ENCODE results near the gene EEA1. TPM values are rescaled to one million over a fixed set of nuclear protein-coding genes. Genes with fewer than 3 reads are reported as not detected.

EEA1 gene
- total and polyA plus RNA-seq, 4 donors: 5.3 to 56.7 (median 24.6) TPM

DNA sequence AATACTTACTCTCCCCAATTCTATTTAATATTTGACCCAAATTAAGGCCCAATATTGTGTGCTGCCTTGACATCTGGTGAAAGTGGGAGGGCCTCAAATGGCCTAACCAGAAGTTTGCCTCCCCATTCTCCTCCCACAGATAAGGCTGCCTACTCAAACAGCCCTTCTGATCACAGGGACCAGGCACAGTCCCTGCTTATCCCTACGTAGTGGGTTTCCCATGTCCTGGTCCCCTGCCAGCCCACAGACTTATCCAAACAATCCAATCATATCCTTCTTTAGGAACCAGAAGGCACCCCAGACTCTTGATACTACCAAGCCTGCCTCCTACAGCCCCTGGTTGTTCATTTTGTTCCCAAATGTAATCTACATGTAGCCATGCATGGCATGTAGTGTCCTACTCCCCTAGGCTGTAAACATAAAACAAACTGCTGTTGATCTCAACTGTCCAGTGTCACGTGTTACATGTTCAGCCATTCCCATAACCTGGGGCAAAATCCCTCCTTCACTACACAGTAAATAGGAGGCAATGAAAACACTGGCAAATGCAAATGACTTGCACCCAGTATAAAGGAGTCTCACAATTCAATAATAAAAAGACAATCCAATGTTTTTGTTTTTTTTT lies 49.3 kb downstream of the EEA1 start:
- Histone ChIP-seq H3K4me1 (ENCODE audit: control insufficient read depth in 1 of 2, insufficient read depth in 2 of 2, low read length in 2 of 2) (no peaks in the 10 kb centered on the region), H3K27me3 (ENCODE audit: control insufficient read depth in 1 of 2, insufficient read depth in 2 of 2, low read length in 1 of 2) (no peaks in the 10 kb centered on the region), H3K36me3 (ENCODE audit: control insufficient read depth in 1 of 2, insufficient read depth in 2 of 2, low read length in 1 of 2) (peaks cover 0 to 3% of the 10 kb centered on the region in 2 donors), H3K4me3 (ENCODE audit: low read length in 2 of 2) (no peak overlapping the region), H3K9me3 (ENCODE audit: control insufficient read depth, low read length) (no peaks in the 10 kb centered on the region), H3K27ac (ENCODE audit: low read depth in 1 of 2, low read length in 2 of 2) (no peak overlapping the region)
- intact Hi-C loops (cut with DNase I): no loop called here
- 76 to 78% methylated on average over 2 of the region's 2 CpGs for WGBS, 2 donors
- ATAC-seq (ENCODE audit: low FRiP score) (no peak), DNase-seq (no peak)

DNA sequence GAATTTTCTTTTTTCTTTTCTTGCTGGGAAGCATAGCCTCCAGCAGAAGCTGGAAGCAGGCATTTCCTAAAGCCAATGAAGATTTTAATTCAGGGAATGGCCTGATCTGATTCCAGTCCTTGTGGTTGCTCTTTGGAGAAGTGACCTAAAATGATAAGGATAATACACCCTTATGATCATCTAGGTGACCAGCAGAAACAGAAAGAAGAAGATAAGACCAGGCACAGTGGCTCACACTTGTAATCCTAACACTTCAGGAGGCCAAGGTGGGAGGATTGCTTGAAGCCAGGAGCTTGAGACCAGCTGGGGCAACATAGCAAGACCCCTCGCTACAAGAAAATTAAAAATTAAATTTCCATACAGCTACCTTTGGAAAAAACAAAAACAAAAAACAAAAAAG lies 51.2 kb downstream of the EEA1 start:
- no peak overlapping the region for H3K27ac ChIP-seq (ENCODE audit: low read depth in 1 of 2, low read length in 2 of 2)
- intact Hi-C loops (cut with DNase I): no loop called here
- no peaks in the 10 kb centered on the region for H3K9me3 ChIP-seq (ENCODE audit: control insufficient read depth, low read length)
- ATAC-seq (ENCODE audit: low FRiP score): no peak
- H3K36me3 ChIP-seq (ENCODE audit: control insufficient read depth in 1 of 2, insufficient read depth in 2 of 2, low read length in 1 of 2): peaks cover 0 to 3% of the 10 kb centered on the region in 2 donors
- no peaks in the 10 kb centered on the region for H3K4me1 ChIP-seq (ENCODE audit: control insufficient read depth in 1 of 2, insufficient read depth in 2 of 2, low read length in 2 of 2)
- H3K4me3 ChIP-seq (ENCODE audit: low read length in 2 of 2): no peak overlapping the region
- WGBS, 2 donors: 96 to 98% methylated on average over 1 of the region's 1 CpG
- H3K27me3 ChIP-seq (ENCODE audit: control insufficient read depth in 1 of 2, insufficient read depth in 2 of 2, low read length in 1 of 2): no peaks in the 10 kb centered on the region
- no peak for DNase-seq

DNA sequence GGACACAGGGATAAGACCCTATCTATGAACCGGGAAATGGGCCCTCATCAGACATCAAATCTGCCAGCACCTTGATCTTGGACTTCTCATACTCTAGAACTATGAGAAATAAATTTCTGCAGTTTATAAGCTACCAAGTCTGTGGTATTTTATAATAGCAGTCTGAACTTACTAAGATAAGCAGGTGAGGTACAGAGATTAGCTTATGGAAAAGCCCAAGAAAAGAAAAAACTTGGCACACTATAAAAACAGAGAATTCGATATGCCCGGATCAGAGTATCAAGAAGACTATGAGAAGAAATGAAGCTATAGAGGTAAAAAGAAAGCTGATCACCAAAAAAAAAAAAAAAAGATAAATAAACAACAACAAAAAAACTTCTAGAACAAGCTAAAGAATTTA lies 52.6 kb downstream of the EEA1 start:
- H3K27ac ChIP-seq (ENCODE audit: low read depth in 1 of 2, low read length in 2 of 2): no peak overlapping the region
- H3K9me3 ChIP-seq (ENCODE audit: control insufficient read depth, low read length): no peaks in the 10 kb centered on the region
- intact Hi-C loops (cut with DNase I): no loop called here
- no peak overlapping the region for H3K4me3 ChIP-seq (ENCODE audit: low read length in 2 of 2)
- DNase-seq: no peak
- peaks cover 0 to 3% of the 10 kb centered on the region in 2 donors for H3K36me3 ChIP-seq (ENCODE audit: control insufficient read depth in 1 of 2, insufficient read depth in 2 of 2, low read length in 1 of 2)
- no peaks in the 10 kb centered on the region for H3K4me1 ChIP-seq (ENCODE audit: control insufficient read depth in 1 of 2, insufficient read depth in 2 of 2, low read length in 2 of 2)
- 92 to 96% methylated on average over 3 of the region's 3 CpGs for WGBS, 2 donors
- no peaks in the 10 kb centered on the region for H3K27me3 ChIP-seq (ENCODE audit: control insufficient read depth in 1 of 2, insufficient read depth in 2 of 2, low read length in 1 of 2)
- no peak for ATAC-seq (ENCODE audit: low FRiP score)

DNA sequence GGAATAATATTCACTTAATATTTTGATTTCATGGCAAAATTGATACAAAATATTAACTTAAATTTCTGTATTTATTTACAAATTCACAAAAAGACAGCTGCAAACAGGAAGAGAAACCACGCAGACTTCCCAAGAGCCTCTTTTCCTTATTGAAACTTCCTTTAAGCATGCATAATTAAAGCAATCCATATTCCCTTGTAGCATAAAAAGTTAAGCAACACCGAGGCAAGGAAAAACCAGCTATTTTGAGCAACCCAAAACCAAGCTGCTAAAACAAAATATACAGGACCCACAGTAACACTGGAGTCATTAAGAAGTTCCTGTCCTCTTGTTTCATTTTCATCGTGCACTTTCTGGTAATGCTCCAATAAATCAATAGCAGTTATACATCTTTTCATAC lies 58.0 kb downstream of the EEA1 start:
- no peak for ATAC-seq (ENCODE audit: low FRiP score)
- Histone ChIP-seq H3K27me3 (ENCODE audit: control insufficient read depth in 1 of 2, insufficient read depth in 2 of 2, low read length in 1 of 2) (no peaks in the 10 kb centered on the region), H3K36me3 (ENCODE audit: control insufficient read depth in 1 of 2, insufficient read depth in 2 of 2, low read length in 1 of 2) (no peaks in the 10 kb centered on the region), H3K4me3 (ENCODE audit: low read length in 2 of 2) (no peak overlapping the region), H3K27ac (ENCODE audit: low read depth in 1 of 2, low read length in 2 of 2) (no peak overlapping the region), H3K9me3 (ENCODE audit: control insufficient read depth, low read length) (no peaks in the 10 kb centered on the region), H3K4me1 (ENCODE audit: control insufficient read depth in 1 of 2, insufficient read depth in 2 of 2, low read length in 2 of 2) (no peaks in the 10 kb centered on the region)
- intact Hi-C loops (cut with DNase I): no loop called here
- no peak for DNase-seq
- WGBS, 2 donors: 58 to 70% methylated on average over 3 of the region's 3 CpGs

DNA sequence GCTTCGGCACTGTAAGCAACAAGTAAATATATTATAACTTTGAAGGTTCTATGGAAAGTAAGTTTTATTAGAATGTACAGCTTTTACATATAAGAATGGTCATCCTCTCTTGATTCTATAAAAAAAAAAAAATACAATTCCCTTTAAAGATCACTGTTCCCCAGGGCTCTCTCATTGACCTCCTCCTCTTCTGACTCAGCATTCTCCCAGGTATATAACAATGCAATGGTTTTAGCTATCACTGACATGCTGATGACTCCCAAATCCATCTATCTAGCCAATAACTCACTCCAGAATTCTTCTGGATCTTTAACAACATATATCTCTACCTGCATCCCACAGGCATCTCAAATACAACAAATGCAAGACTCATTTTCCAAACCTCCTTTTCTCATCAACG lies 62.7 kb downstream of the EEA1 start:
- Histone ChIP-seq H3K27ac (ENCODE audit: low read depth in 1 of 2, low read length in 2 of 2) (no peak overlapping the region), H3K4me3 (ENCODE audit: low read length in 2 of 2) (no peak overlapping the region), H3K36me3 (ENCODE audit: control insufficient read depth in 1 of 2, insufficient read depth in 2 of 2, low read length in 1 of 2) (peaks cover 2 to 4% of the 10 kb centered on the region in 2 donors), H3K4me1 (ENCODE audit: control insufficient read depth in 1 of 2, insufficient read depth in 2 of 2, low read length in 2 of 2) (no peaks in the 10 kb centered on the region), H3K9me3 (ENCODE audit: control insufficient read depth, low read length) (no peaks in the 10 kb centered on the region), H3K27me3 (ENCODE audit: control insufficient read depth in 1 of 2, insufficient read depth in 2 of 2, low read length in 1 of 2) (no peaks in the 10 kb centered on the region)
- intact Hi-C loops (cut with DNase I): no loop called here
- ATAC-seq (ENCODE audit: low FRiP score) (no peak), DNase-seq (no peak)
- 98 to 99% methylated on average over 2 of the region's 2 CpGs for WGBS, 2 donors

DNA sequence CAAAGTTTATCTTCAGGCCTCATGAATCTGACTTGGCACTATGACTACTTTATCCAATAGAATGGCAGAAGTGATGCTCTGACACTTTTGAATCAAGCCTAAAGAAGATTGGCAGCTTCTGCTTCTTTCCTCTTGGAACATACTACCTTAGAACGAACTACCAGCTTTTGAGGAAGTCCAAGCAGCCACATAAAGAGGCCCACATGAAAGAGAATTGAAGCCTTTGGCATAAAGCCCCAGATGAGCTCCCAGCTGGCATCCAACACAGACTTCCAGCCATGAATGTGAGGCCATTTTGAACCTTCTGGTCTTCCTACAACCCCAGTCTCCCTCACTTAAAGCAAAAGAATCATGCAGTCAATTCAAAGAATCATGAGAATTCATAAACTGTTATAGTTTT lies 65.8 kb downstream of the EEA1 start:
- 86 to 91% methylated on average over 1 of the region's 1 CpG for WGBS, 2 donors
- H3K27ac ChIP-seq (ENCODE audit: low read depth in 1 of 2, low read length in 2 of 2): no peak overlapping the region

DNA sequence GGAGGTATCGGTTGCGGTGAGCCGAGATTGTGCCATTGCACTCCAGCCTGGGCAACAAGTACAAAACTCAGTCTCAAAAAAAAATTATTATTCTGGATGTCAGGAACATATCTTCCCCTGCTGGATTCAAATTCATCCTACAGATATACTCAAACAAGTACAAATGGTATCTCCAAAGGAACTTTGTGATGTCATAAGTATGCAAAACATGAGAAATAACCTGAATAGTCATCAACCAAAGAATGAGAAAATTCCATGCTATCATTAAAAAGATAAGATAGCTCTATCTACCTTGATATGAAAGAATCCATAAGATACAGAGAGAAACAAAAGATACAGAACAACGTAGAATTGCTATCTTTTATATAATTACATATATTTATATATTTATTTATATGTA lies 67.7 kb downstream of the EEA1 start:
- Histone ChIP-seq H3K4me3 (ENCODE audit: low read length in 2 of 2) (no peak overlapping the region), H3K27me3 (ENCODE audit: control insufficient read depth in 1 of 2, insufficient read depth in 2 of 2, low read length in 1 of 2) (no peaks in the 10 kb centered on the region), H3K27ac (ENCODE audit: low read depth in 1 of 2, low read length in 2 of 2) (no peak overlapping the region), H3K36me3 (ENCODE audit: control insufficient read depth in 1 of 2, insufficient read depth in 2 of 2, low read length in 1 of 2) (peaks cover 4 to 9% of the 10 kb centered on the region in 2 donors), H3K9me3 (ENCODE audit: control insufficient read depth, low read length) (no peaks in the 10 kb centered on the region), H3K4me1 (ENCODE audit: control insufficient read depth in 1 of 2, insufficient read depth in 2 of 2, low read length in 2 of 2) (no peaks in the 10 kb centered on the region)
- no peak for DNase-seq
- ATAC-seq (ENCODE audit: low FRiP score): no peak
- intact Hi-C loops (cut with DNase I): no loop called here
- 94 to 95% methylated on average over 4 of the region's 4 CpGs for WGBS, 2 donors

More for the DNA sequence above, 65.8 kb downstream of the EEA1 start:
- peaks cover 4 to 9% of the 10 kb centered on the region in 2 donors for H3K36me3 ChIP-seq (ENCODE audit: control insufficient read depth in 1 of 2, insufficient read depth in 2 of 2, low read length in 1 of 2)
- ATAC-seq (ENCODE audit: low FRiP score) (no peak), DNase-seq (no peak)
- H3K9me3 ChIP-seq (ENCODE audit: control insufficient read depth, low read length): no peaks in the 10 kb centered on the region
- intact Hi-C loops (cut with DNase I): no loop called here
- H3K4me3 ChIP-seq (ENCODE audit: low read length in 2 of 2): no peak overlapping the region
- H3K27me3 ChIP-seq (ENCODE audit: control insufficient read depth in 1 of 2, insufficient read depth in 2 of 2, low read length in 1 of 2): no peaks in the 10 kb centered on the region
- no peaks in the 10 kb centered on the region for H3K4me1 ChIP-seq (ENCODE audit: control insufficient read depth in 1 of 2, insufficient read depth in 2 of 2, low read length in 2 of 2)

DNA sequence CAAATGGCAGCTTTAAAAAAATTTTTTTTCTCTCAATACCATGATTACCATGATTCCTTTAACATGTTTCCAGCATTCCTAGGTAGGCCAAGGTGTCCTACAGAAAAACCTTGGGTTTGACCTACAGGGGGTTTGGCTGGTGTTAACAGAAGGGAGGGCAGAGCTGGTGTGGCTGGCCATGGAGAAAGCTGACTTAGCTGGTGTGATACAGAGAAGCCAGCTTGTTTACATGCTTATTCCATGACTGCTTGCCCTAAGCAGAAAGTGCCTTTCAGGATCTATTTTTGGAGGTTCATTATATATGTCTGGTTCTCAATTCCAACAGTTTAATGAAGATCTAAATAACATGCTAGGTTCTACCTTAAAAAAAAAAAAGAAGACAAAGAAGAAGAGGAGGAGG lies 68.6 kb downstream of the EEA1 start:
- Histone ChIP-seq H3K36me3 (ENCODE audit: control insufficient read depth in 1 of 2, insufficient read depth in 2 of 2, low read length in 1 of 2) (peaks cover 4 to 9% of the 10 kb centered on the region in 2 donors), H3K9me3 (ENCODE audit: control insufficient read depth, low read length) (no peaks in the 10 kb centered on the region), H3K4me1 (ENCODE audit: control insufficient read depth in 1 of 2, insufficient read depth in 2 of 2, low read length in 2 of 2) (no peaks in the 10 kb centered on the region), H3K27ac (ENCODE audit: low read depth in 1 of 2, low read length in 2 of 2) (no peak overlapping the region), H3K4me3 (ENCODE audit: low read length in 2 of 2) (no peak overlapping the region), H3K27me3 (ENCODE audit: control insufficient read depth in 1 of 2, insufficient read depth in 2 of 2, low read length in 1 of 2) (no peaks in the 10 kb centered on the region)
- ATAC-seq (ENCODE audit: low FRiP score) (no peak), DNase-seq (no peak)
- intact Hi-C loops (cut with DNase I): no loop called here

DNA sequence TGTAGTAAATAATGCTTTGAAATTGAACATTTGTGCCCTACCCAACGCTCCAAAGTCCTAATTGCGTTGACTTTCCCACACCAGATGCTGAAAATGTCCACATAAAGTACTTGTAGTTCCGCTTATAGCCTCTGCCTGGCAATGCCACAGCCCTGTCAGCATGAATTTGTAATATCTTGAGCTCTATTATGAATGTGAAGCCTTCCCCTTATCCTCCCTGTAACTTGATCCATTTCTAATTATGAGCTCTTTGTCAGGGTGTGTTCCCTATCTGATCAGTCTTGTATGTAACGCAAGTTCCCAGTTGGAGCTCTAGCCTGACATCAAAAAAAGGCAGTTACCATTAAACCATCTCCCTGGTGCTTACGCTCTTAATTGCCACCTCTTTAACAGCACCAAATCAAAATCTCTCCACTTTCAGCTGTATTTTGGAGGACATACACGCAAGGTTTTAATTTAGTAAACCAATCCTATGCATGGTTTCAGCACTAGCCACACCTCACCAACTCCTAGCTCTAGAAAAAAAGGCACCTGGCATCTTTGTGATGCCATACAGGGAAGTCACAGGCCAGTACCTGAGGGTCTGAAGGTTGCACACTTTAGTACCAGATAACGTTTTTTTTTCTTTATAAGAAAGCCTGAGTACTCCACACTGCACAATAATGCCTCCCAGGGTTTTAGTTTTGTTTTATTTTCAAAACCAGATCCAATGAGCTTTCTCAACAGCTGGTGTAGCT lies 69.3 kb downstream of the EEA1 start:
- no peak for ATAC-seq (ENCODE audit: low FRiP score)

More for the DNA sequence above, 69.3 kb downstream of the EEA1 start:
- Histone ChIP-seq H3K36me3 (ENCODE audit: control insufficient read depth in 1 of 2, insufficient read depth in 2 of 2, low read length in 1 of 2) (peaks cover 4 to 9% of the 10 kb centered on the region in 2 donors), H3K4me3 (ENCODE audit: low read length in 2 of 2) (no peak overlapping the region), H3K27ac (ENCODE audit: low read depth in 1 of 2, low read length in 2 of 2) (no peak overlapping the region), H3K27me3 (ENCODE audit: control insufficient read depth in 1 of 2, insufficient read depth in 2 of 2, low read length in 1 of 2) (no peaks in the 10 kb centered on the region), H3K4me1 (ENCODE audit: control insufficient read depth in 1 of 2, insufficient read depth in 2 of 2, low read length in 2 of 2) (no peaks in the 10 kb centered on the region), H3K9me3 (ENCODE audit: control insufficient read depth, low read length) (no peaks in the 10 kb centered on the region)
- intact Hi-C loops (cut with DNase I): no loop called here
- WGBS, 2 donors: 90 to 92% methylated on average over 7 of the region's 7 CpGs
- no peak for DNase-seq
